ENCODE data around the gene MAOA.

- TF ChIP-seq CTCF (IDR thresholded peaks at IDR 0.05; ENCODE audit: low read depth, low read length) (no peak), POLR2A (IDR thresholded peaks at IDR 0.05; ENCODE audit: extremely low read depth, insufficient read length) (no peak)
- TF ChIP-seq, protein P1, sequence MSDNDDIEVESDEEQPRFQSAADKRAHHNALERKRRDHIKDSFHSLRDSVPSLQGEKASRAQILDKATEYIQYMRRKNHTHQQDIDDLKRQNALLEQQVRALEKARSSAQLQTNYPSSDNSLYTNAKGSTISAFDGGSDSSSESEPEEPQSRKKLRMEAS (IDR thresholded peaks at IDR 0.05; ENCODE audit: low read depth, low read length): no peak
Observed at GRCh38 chrX:43612400-43612799, 43.7 kb upstream of the MAOA start.

Measured in NB4 (cell line).